Activated T-helper 17 cell treated with anti-CD3 and anti-CD28 coated beads, Interleukin-2, amount 50 U/mL, for 72 hours (primary cell): ENCODE results near the gene GNG12. TPM values are rescaled to one million over a fixed set of nuclear protein-coding genes. Genes with fewer than 3 reads are reported as not detected.
A peak's percentile ranks its signal among the peaks of the same experiment; 100 is the strongest.

ENCODE experiments used
- ATAC-seq: fragments of 150-1000 bp; cut with Tn5 transposase; replicated peaks from 2 replicates; pipeline ENCODE4 v1.10.0; 2021; ENCODE audit warnings: mild to moderate bottlenecking, moderate library complexity
- H3K27ac Mint-ChIP-seq: one replicate; pipeline ENCODE4 v1.8.0; 2022; ENCODE audit warnings: mixed read lengths
- H3K27me3 Mint-ChIP-seq: one replicate; pipeline ENCODE4 v1.8.0; 2022; ENCODE audit warnings: mixed read lengths
- H3K36me3 Mint-ChIP-seq: one replicate; pipeline ENCODE4 v1.8.0; 2022; ENCODE audit warnings: low read depth, mild to moderate bottlenecking, mixed read lengths
- H3K4me1 Mint-ChIP-seq: one replicate; pipeline ENCODE4 v1.8.0; 2022; ENCODE audit warnings: mixed read lengths
- H3K4me3 Mint-ChIP-seq: one replicate; pipeline ENCODE4 v1.8.0; 2022; ENCODE audit warnings: mild to moderate bottlenecking, mixed read lengths
- H3K9me3 Mint-ChIP-seq: one replicate; pipeline ENCODE4 v1.8.0; 2022; ENCODE audit warnings: mixed read lengths
- total RNA-seq, 2 donors: library from RNA; stranded (reverse); gene quantifications; one replicate each; pipeline ENCODE4 v1.2.3, GENCODE V29; 2022

Gene GNG12
- total RNA-seq, 2 donors from 2014 or later: 0.13 to 0.34 TPM

- Mint-ChIP-seq H3K27me3 (peaks cover 20% of the 10 kb centered on the region), H3K36me3 (no peaks in the 10 kb centered on the region), H3K9me3 (no peaks in the 10 kb centered on the region), H3K27ac (no peak overlapping the region), H3K4me1 (no peaks in the 10 kb centered on the region), H3K4me3 (no peak overlapping the region)
- no peak for ATAC-seq
These were observed 18.5 kb upstream of the GNG12 start for GRCh38 chr1:67851800-67852199.

- peaks cover 23% of the 10 kb centered on the region for H3K27me3 Mint-ChIP-seq
- H3K4me3 Mint-ChIP-seq: no peak overlapping the region
- H3K27ac Mint-ChIP-seq: no peak overlapping the region
- H3K36me3 Mint-ChIP-seq: no peaks in the 10 kb centered on the region
- H3K9me3 Mint-ChIP-seq: no peaks in the 10 kb centered on the region
- peak; percentile 52 for ATAC-seq
- H3K4me1 Mint-ChIP-seq: no peaks in the 10 kb centered on the region
These were observed 17.4 kb upstream of the GNG12 start for GRCh38 chr1:67850611-67851075.

DNA sequence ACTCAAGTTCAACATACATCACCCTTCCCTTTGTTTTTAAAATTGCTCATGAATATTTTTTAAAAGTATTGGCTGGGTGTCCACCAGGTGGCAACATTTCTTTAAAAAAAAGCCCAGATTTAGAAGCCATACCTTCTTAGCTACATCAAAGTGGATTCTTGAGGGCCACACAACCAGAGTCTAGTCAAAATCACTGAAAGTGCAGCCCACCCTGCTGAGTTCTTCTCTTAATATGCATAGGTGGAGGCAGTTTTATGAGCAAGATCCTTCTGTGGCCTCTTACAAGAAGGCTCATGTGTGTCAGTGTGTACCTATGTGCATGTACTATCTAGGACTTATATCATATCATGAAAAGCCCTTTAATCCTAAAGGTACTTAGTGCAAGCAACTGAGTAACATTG is 16.9 kb upstream of the GNG12 start:
- H3K27me3 Mint-ChIP-seq: peaks cover 18% of the 10 kb centered on the region
- no peaks in the 10 kb centered on the region for H3K36me3 Mint-ChIP-seq
- no peaks in the 10 kb centered on the region for H3K4me1 Mint-ChIP-seq
- ATAC-seq: no peak
- H3K9me3 Mint-ChIP-seq: no peaks in the 10 kb centered on the region
- no peak overlapping the region for H3K4me3 Mint-ChIP-seq
- no peak overlapping the region for H3K27ac Mint-ChIP-seq

DNA sequence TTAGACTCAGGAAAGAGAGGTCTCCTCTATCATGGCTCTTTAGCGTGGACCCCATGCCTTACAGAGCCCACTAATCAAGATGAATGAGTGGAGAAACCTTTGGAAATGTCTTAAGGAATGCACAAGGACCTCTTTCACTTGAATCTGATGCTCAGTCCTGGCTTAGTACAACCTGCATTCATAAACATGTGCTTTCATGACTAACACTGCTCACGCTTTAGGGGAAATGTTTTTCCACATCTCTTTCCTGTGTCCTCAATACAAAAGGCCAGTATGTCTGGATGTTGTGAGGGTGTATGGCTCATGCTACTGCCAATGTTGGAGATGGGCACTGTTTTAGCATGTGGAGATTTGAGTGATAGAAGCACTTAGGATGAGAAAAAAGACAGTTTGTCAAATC is 14.2 kb upstream of the GNG12 start:
- Mint-ChIP-seq H3K27me3 (peaks cover 12% of the 10 kb centered on the region), H3K9me3 (no peaks in the 10 kb centered on the region), H3K4me3 (no peak overlapping the region), H3K4me1 (no peaks in the 10 kb centered on the region), H3K27ac (no peak overlapping the region), H3K36me3 (no peaks in the 10 kb centered on the region)
- no peak for ATAC-seq

DNA sequence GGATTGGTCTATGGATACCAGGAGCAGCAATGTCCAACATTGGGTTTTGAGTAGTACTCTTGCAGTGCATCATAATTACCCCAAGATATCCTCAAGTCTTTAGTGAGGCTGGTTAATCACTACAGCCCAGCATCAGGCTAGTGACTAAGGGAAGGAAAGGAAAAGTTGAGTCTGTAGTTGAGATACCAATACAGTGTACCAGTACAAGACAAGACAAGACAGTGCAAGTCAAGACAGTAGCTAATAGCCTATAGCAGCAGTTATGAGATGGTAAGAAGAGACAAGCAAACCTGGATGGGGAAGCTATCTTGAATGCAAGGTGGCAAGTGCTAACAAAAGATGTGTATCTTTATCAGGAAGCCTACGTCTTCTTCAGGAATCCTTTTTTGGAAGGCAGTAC is 13.3 kb upstream of the GNG12 start:
- ATAC-seq: no peak
- no peak overlapping the region for H3K27ac Mint-ChIP-seq
- no peaks in the 10 kb centered on the region for H3K4me1 Mint-ChIP-seq
- no peaks in the 10 kb centered on the region for H3K9me3 Mint-ChIP-seq
- peaks cover 12% of the 10 kb centered on the region for H3K27me3 Mint-ChIP-seq
- no peak overlapping the region for H3K4me3 Mint-ChIP-seq
- no peaks in the 10 kb centered on the region for H3K36me3 Mint-ChIP-seq

- no peak for ATAC-seq
- Mint-ChIP-seq H3K4me3 (no peak overlapping the region), H3K27ac (no peak overlapping the region), H3K36me3 (no peaks in the 10 kb centered on the region), H3K27me3 (peaks cover 12% of the 10 kb centered on the region), H3K4me1 (no peaks in the 10 kb centered on the region), H3K9me3 (no peaks in the 10 kb centered on the region)
These were observed 11.7 kb upstream of the GNG12 start for GRCh38 chr1:67844988-67845387.

GRCh38 chr1:67843746-67844145 is 10.5 kb upstream of the GNG12 start:
- Mint-ChIP-seq H3K27me3 (peaks cover 11% of the 10 kb centered on the region), H3K27ac (no peak overlapping the region), H3K36me3 (no peaks in the 10 kb centered on the region), H3K9me3 (no peaks in the 10 kb centered on the region), H3K4me3 (no peak overlapping the region), H3K4me1 (no peaks in the 10 kb centered on the region)
- no peak for ATAC-seq

DNA sequence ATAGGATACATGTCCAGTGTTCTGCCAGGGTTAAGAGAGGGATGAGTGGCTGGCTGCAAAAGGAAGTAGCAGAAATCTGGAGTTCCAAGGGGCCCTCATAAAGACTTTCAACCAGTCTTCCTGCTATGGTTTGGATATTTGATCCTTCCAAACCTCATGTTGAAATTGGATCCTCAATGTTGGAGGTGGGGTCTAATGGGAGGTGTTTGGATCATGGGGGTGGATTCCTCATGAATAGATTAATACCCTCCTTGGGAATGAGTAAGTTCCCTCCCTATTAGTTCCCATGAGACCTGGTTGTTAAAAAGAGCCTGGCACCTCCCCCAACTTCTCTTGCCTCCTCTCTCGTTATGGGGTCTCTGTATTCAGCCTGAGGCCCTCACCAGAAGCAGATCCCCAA is 10.1 kb upstream of the GNG12 start:
- Mint-ChIP-seq H3K9me3 (no peaks in the 10 kb centered on the region), H3K36me3 (no peaks in the 10 kb centered on the region), H3K4me3 (no peak overlapping the region), H3K4me1 (no peaks in the 10 kb centered on the region), H3K27me3 (peaks cover 11% of the 10 kb centered on the region), H3K27ac (no peak overlapping the region)
- ATAC-seq: no peak

- no peaks in the 10 kb centered on the region for H3K36me3 Mint-ChIP-seq
- H3K27ac Mint-ChIP-seq: no peak overlapping the region
- peaks cover 20% of the 10 kb centered on the region for H3K27me3 Mint-ChIP-seq
- ATAC-seq: no peak
- no peaks in the 10 kb centered on the region for H3K9me3 Mint-ChIP-seq
- no peak overlapping the region for H3K4me3 Mint-ChIP-seq
- no peaks in the 10 kb centered on the region for H3K4me1 Mint-ChIP-seq
These were observed 7.2 kb upstream of the GNG12 start for GRCh38 chr1:67840449-67840848.

DNA sequence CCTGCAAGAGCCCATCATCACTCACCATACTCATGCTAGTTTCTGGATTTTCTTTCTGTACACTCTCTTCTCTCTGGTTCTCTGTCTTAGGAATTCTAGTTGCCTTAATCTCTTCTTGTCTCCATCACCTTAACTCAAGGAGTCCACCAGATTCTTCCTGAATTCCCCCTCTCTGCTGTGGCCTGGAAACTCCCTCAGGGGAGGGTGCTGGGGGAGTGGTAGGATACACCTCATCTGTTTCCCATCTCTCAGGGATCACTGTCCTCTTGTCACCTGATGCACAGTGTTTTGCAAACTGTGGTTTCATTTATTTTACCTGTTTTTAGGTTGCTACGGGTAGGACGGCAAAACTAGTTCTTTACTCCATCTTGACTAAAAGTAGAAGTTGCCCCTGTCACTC is 6.6 kb upstream of the GNG12 start:
- H3K27ac Mint-ChIP-seq: no peak overlapping the region
- no peak for ATAC-seq
- no peak overlapping the region for H3K4me3 Mint-ChIP-seq
- no peaks in the 10 kb centered on the region for H3K9me3 Mint-ChIP-seq
- no peaks in the 10 kb centered on the region for H3K36me3 Mint-ChIP-seq
- H3K27me3 Mint-ChIP-seq: peaks cover 23% of the 10 kb centered on the region
- H3K4me1 Mint-ChIP-seq: no peaks in the 10 kb centered on the region

DNA sequence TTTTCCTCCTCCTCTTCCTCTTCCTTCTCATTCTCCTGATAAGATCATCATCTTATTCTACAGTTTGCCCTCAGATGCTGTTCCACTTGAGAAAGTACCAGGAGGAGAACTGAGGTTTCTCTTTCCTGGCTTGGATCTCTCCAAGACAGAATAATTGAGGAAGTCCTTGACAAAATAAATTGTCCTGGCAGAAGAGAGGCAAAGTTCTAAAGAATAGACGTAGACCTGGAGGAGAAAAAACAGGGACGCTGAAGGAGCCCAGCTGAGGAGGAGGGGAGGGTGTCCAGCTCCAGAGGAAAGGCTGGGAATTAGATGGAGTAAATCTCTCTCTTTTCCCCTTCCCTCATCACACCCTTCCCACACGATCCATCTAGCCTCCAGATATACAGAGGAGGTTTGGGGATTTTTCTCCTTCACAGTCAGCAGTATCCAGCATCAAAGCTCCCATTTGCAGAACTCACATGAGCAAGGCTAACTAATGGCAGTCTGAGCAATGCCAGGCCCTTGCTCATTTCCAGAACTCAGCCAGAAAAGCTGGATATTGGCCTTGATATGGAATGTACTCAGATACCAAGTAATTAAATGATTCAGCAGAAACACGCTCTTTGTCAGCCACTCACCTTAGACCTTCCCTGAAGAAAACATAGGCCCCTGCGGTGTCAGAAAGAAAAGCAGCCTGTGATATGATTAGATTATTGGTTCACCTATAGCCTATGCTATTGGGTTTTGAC is 5.1 kb upstream of the GNG12 start:
- H3K9me3 Mint-ChIP-seq: no peaks in the 10 kb centered on the region
- no peak overlapping the region for H3K27ac Mint-ChIP-seq
- H3K27me3 Mint-ChIP-seq: peaks cover 36% of the 10 kb centered on the region

DNA sequence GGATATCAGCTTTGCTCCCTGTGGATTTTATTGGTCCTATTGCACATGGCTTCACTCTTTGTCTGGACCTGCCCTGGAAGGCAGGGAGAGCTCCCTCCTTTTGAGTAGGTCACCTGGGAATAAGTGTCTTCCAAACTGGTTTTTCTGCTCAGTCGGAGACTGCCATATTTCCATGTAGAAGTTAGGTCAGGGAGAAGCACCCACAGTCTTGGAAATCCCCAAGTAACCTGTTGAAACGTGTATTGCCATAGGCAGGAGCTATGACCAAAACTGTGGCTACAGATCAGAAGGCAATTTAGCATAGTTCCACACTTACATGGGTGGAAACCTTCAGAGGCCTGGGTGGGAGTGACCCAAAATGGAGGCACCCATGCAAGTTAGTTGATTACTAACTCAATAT is 3.5 kb upstream of the GNG12 start:
- Mint-ChIP-seq H3K9me3 (no peaks in the 10 kb centered on the region), H3K4me1 (peaks cover 6% of the 10 kb centered on the region), H3K27me3 (peaks cover 44% of the 10 kb centered on the region), H3K36me3 (no peaks in the 10 kb centered on the region), H3K27ac (no peak overlapping the region), H3K4me3 (no peak overlapping the region)
- no peak for ATAC-seq

More for the DNA sequence above, 5.1 kb upstream of the GNG12 start:
- no peaks in the 10 kb centered on the region for H3K4me1 Mint-ChIP-seq
- no peak for ATAC-seq
- no peak overlapping the region for H3K4me3 Mint-ChIP-seq
- no peaks in the 10 kb centered on the region for H3K36me3 Mint-ChIP-seq

GRCh38 chr1:67835663-67836452 is 2.6 kb upstream of the GNG12 start:
- Mint-ChIP-seq H3K27me3 (peaks cover 53% of the 10 kb centered on the region), H3K9me3 (no peaks in the 10 kb centered on the region), H3K27ac (no peak overlapping the region), H3K36me3 (no peaks in the 10 kb centered on the region), H3K4me3 (no peak overlapping the region), H3K4me1 (peaks cover 7% of the 10 kb centered on the region)
- no peak for ATAC-seq

DNA sequence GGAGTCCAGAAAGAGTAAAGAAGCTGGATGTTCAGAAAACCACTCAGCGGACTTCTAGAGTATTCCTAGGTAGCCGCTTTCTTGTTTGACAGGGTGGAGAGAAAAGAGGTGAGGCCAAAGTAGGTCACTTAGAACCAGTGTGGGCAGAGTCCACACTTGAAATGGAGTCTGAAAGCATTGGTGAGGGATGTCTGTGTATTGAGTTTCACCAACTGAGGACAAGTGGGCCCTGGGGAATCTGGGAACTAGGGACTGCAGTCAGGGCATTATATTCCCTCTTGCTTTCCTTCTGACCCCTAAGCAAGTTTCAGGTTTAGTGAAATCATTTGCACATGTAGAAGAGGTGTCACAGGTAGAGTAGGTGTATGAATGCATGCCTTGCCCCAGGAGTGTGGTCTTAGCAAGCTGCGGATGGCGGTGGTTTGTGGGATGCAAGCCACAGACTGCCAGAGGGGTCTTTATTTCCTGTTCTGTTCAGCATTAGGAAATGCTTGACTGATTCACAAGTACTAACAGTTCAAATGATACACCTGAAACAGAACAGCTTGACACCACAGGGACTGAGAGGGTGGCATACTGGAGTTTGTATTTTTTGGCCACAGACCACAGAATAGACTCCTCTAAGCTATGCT is 1.1 kb upstream of the GNG12 start:
- H3K4me1 Mint-ChIP-seq: peaks cover 7% of the 10 kb centered on the region
- peaks cover 51% of the 10 kb centered on the region for H3K27me3 Mint-ChIP-seq
- peak overlapping the region; percentile 65 for H3K4me3 Mint-ChIP-seq
- ATAC-seq: no peak
- no peaks in the 10 kb centered on the region for H3K9me3 Mint-ChIP-seq
- no peaks in the 10 kb centered on the region for H3K36me3 Mint-ChIP-seq
- no peak overlapping the region for H3K27ac Mint-ChIP-seq

- peak; percentile 11 for ATAC-seq
- H3K4me1 Mint-ChIP-seq: peaks cover 7% of the 10 kb centered on the region
- H3K36me3 Mint-ChIP-seq: no peaks in the 10 kb centered on the region
These were observed 304 bp upstream of the GNG12 start for GRCh38 chr1:67833602-67833940.

More at GRCh38 chr1:67833602-67833940, 304 bp upstream of the GNG12 start:
- Mint-ChIP-seq H3K9me3 (no peaks in the 10 kb centered on the region), H3K27me3 (peaks cover 51% of the 10 kb centered on the region), H3K27ac (no peak overlapping the region), H3K4me3 (peak overlapping the region; percentile 65)
